HepG2 (cell line): ENCODE results near the gene SF3B2. TPM values are rescaled to one million over a fixed set of nuclear protein-coding genes. Genes with fewer than 3 reads are reported as not detected.

Experiments
- AGO1 ChIP-seq: fragments of 200-400 bp; formaldehyde crosslinking; IDR thresholded peaks from 2 replicates; pipeline ENCODE4 v1.6.1; 2017; ENCODE audit warnings: mild to moderate bottlenecking, low read depth, low read length, moderate library complexity; ENCODE audit not compliant: poor library complexity, severe bottlenecking
- ASH2L ChIP-seq: fragments of 300-600, 200-600 bp; sonication (generic); IDR thresholded peaks from 2 replicates; pipeline ENCODE4 v1.7.0; 2017; ENCODE audit warnings: low read depth, mild to moderate bottlenecking, moderate library complexity, mixed read lengths, low read length; ENCODE audit not compliant: insufficient read length
- BCL6 ChIP-seq: IDR thresholded peaks from 2 replicates; pipeline ENCODE4 v1.6.1; 2016; ENCODE audit warnings: missing genetic modification reagents, missing compliant biosample characterization
- CEBPB ChIP-seq: IDR thresholded peaks from 2 replicates; pipeline ENCODE4 v1.6.1; 2011; ENCODE audit warnings: low read depth, low read length, improper control_type of control experiment, borderline replicate concordance
- FOXP1 ChIP-seq, 2 experiments: fragments of 450-650 bp in 1 of 2; IDR thresholded peaks; 2 replicates each; pipeline ENCODE4 v1.6.1; 2017 to 2018; ENCODE audit warnings: antibody characterized with exemption in 1 of 2
- HNF1A ChIP-seq, 2 experiments: sonication (generic) in 1 of 2; formaldehyde crosslinking in 1 of 2; IDR thresholded peaks; 2 replicates each; pipeline versions ENCODE4 v1.4.0 to v1.6.1; 2016 to 2020; ENCODE audit warnings: borderline replicate concordance in 1 of 2, low read depth in 1 of 2, mild to moderate bottlenecking in 1 of 2, missing genetic modification reagents in 1 of 2
- HNF4A ChIP-seq: sonication (generic); formaldehyde crosslinking; IDR thresholded peaks from 2 replicates; pipeline ENCODE4 v1.4.0; 2020; ENCODE audit warnings: missing genetic modification reagents
- HOXA3 ChIP-seq: sonication (generic); formaldehyde crosslinking; IDR thresholded peaks from 2 replicates; pipeline ENCODE4 v1.5.0; 2020; ENCODE audit warnings: missing genetic modification reagents
- MED8 ChIP-seq: sonication (generic); formaldehyde crosslinking; IDR thresholded peaks from 2 replicates; pipeline ENCODE4 v1.8.1; 2023; ENCODE audit warnings: mild to moderate bottlenecking, missing genetic modification reagents; ENCODE audit not compliant: insufficient replicate concordance
- NCOA2 ChIP-seq: sonication (generic); formaldehyde crosslinking; IDR thresholded peaks from 2 replicates; pipeline ENCODE4 v1.8.0; 2022; ENCODE audit warnings: inconsistent platforms
- PATZ1 ChIP-seq: sonication (generic); formaldehyde crosslinking; IDR thresholded peaks from 2 replicates; pipeline ENCODE4 v1.4.0; 2020; ENCODE audit warnings: missing genetic modification reagents
- POLR2AphosphoS5 ChIP-seq: IDR thresholded peaks from 2 replicates; pipeline ENCODE4 v1.6.1; 2012; ENCODE audit warnings: low read depth, low read length
- SIN3A ChIP-seq: IDR thresholded peaks from 2 replicates; pipeline ENCODE4 v1.6.1; 2011; ENCODE audit warnings: low read depth, mild to moderate bottlenecking, control low read depth, low read length, borderline replicate concordance
- SMARCC2 ChIP-seq: fragments of 450-650 bp; IDR thresholded peaks from 2 replicates; pipeline ENCODE4 v1.6.1; 2017; ENCODE audit warnings: antibody characterized with exemption, mild to moderate bottlenecking
- ZNF496 ChIP-seq: sonication (generic); formaldehyde crosslinking; IDR thresholded peaks from 2 replicates; pipeline ENCODE4 v1.8.1; 2023; ENCODE audit warnings: mild to moderate bottlenecking, moderate library complexity, missing genetic modification reagents; ENCODE audit not compliant: insufficient replicate concordance
- ZNF788 ChIP-seq: sonication (generic); formaldehyde crosslinking; IDR thresholded peaks from 2 replicates; pipeline ENCODE4 v1.5.0; 2020; ENCODE audit warnings: mild to moderate bottlenecking, missing genetic modification reagents, borderline replicate concordance
- polyA plus RNA-seq, 8 experiments: library from polyadenylated mRNA; depleted of rRNA in 3 of 8; stranded (reverse) in 7 of 8; unstranded in 1 of 8; fragments of >200 nt; fragmentation: Illumina TruSeq in 4 of 8; extraction: Trizol in 4 of 8; gene quantifications; 2 replicates each; pipeline versions ENCODE4 v1.2.1 to v1.2.3, GENCODE V29; 2011 to 2016; ENCODE audit warnings: low read depth in 4 of 8, missing spikeins in 1 of 8, mixed read lengths in 1 of 8; ENCODE audit not compliant: insufficient read depth in 1 of 8
- total RNA-seq, 5 experiments: library from RNA; depleted of rRNA; stranded (reverse); fragments of >200 nt; fragmentation: Illumina TruSeq; extraction: Trizol; gene quantifications; 2 replicates each; pipeline ENCODE4 v1.2.3, GENCODE V29; 2016; ENCODE audit warnings: low read depth in 1 of 5
- TF ChIP-seq, protein P1 (sequence below): sonication (generic); IDR thresholded peaks from 2 replicates; pipeline ENCODE4 v1.6.1; 2016; ENCODE audit warnings: low read depth, borderline replicate concordance
- TF ChIP-seq, protein P2 (sequence below): sonication (generic); formaldehyde crosslinking; IDR thresholded peaks from 2 replicates; pipeline ENCODE4 v1.4.0; 2020; ENCODE audit warnings: missing genetic modification reagents, borderline replicate concordance

SF3B2 gene
- total and polyA plus RNA-seq, 2 of the 13 experiments (the other 11 are each of a cell fraction or from before 2014, with no cell fraction given), result 70.4 to 153 TPM

DNA sequence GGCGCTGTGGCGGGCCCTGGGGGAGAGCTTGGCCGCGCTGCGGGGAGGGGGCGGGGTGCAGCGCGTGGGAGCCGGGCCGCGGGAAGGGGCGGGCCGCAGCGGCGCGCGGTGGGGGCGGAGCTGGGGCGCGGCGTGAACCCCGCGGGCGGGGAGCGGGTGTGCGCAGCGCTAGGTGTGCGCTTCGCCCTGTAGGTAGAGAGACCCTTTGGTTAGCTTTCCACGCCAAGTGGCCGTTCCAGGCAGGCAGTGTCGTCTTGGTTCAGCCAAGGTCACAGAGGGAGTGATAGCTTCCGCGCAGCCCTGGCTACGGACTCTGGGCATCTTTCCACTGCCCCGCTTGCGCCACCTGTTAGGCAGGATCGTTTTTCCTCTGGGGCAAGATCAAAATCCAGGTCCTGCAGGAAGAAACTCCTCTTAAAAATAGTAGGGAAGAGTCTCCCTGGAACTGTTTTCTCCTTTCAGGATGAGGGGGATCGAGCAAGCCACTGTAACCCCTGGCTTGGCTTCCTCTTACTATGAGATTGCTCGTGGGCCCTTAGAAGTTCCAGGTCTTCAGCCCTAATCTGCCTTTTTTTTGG, 49.4 kb upstream of the SF3B2 start (continued):
- TF ChIP-seq PATZ1 (CRISPR knock-in tag) (0 out of 2 replicates have a peak, but pooled peaks have one; percentile 10), SIN3A (peak; percentile 14; the same call in 1 of the 2 replicates), SMARCC2 (no peak), ZNF496 (CRISPR knock-in tag) (no peak), ZNF788 (CRISPR knock-in tag) (0 out of 2 replicates have a peak, but pooled peaks have one; percentile 41), HOXA3 (CRISPR knock-in tag) (0 out of 2 replicates have a peak, but pooled peaks have one; percentile 9), AGO1 (peak; percentile 34), NCOA2 (CRISPR knock-in tag) (peak; percentile 26; the same call in 1 of the 2 replicates), HNF4A (CRISPR knock-in tag) (peak; percentile 14; the same call in 1 of the 2 replicates), BCL6 (CRISPR knock-in tag) (peak; percentile 17; the same call in 1 of the 2 replicates), FOXP1 (IDR thresholded peaks at IDR 0.05) (no peak), FOXP1 (CRISPR knock-in tag; IDR thresholded peaks at IDR 0.05) (no peak), CEBPB (peak; percentile 20; the same call in 1 of the 2 replicates), POLR2AphosphoS5 (0 out of 2 replicates have a peak, but pooled peaks have one; percentile 16), HNF1A (IDR thresholded peaks at IDR 0.05; ENCODE audit: low read depth) (no peak), HNF1A (CRISPR knock-in tag; IDR thresholded peaks at IDR 0.05; ENCODE audit: borderline replicate concordance) (0 out of 2 replicates have a peak, but pooled peaks have one; percentile 20), ASH2L (peak; percentile 18), MED8 (CRISPR knock-in tag) (no peak)
- TF ChIP-seq, protein P1, sequence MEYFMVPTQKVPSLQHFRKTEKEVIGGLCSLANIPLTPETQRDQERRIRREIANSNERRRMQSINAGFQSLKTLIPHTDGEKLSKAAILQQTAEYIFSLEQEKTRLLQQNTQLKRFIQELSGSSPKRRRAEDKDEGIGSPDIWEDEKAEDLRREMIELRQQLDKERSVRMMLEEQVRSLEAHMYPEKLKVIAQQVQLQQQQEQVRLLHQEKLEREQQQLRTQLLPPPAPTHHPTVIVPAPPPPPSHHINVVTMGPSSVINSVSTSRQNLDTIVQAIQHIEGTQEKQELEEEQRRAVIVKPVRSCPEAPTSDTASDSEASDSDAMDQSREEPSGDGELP, result no peak
- TF ChIP-seq, protein P2, sequence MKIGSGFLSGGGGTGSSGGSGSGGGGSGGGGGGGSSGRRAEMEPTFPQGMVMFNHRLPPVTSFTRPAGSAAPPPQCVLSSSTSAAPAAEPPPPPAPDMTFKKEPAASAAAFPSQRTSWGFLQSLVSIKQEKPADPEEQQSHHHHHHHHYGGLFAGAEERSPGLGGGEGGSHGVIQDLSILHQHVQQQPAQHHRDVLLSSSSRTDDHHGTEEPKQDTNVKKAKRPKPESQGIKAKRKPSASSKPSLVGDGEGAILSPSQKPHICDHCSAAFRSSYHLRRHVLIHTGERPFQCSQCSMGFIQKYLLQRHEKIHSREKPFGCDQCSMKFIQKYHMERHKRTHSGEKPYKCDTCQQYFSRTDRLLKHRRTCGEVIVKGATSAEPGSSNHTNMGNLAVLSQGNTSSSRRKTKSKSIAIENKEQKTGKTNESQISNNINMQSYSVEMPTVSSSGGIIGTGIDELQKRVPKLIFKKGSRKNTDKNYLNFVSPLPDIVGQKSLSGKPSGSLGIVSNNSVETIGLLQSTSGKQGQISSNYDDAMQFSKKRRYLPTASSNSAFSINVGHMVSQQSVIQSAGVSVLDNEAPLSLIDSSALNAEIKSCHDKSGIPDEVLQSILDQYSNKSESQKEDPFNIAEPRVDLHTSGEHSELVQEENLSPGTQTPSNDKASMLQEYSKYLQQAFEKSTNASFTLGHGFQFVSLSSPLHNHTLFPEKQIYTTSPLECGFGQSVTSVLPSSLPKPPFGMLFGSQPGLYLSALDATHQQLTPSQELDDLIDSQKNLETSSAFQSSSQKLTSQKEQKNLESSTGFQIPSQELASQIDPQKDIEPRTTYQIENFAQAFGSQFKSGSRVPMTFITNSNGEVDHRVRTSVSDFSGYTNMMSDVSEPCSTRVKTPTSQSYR (CRISPR knock-in tag), result 0 out of 2 replicates have a peak, but pooled peaks have one; percentile 23
